GM19438 (cell line): ENCODE results near the gene GNB5.
"Not testable (repeated sequence)": the region's sequence is repeated elsewhere in the genome, so short reads cannot be mapped to it uniquely, and the experiment has no call there.

Experiments used
- ATAC-seq: cut with Tn5 transposase; IDR thresholded peaks from one replicate; pipeline ENCODE4 v1.9.1; 2021; ENCODE audit warnings: low read depth; ENCODE audit not compliant: unreplicated experiment

The GNB5 gene

DNA sequence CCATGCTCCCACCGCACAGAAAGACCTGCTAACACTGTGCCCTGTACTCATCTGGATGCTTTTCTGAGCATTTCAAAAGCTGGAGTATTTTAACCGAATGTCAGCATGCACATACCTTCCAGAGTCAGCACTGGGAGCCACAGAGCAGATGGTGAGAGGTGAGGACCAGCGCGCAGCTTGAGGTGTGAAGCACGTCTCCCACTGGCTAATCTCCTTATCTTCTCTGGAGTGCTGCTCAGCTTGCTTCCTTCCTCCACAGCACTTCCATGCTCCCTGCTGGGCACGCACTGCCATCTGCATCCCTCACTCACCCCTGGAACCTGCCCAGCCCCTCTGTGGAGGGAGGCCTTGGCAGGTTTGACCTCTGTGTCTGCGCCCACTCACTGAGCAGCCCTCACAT, at the start of gene GNB5:
Gene GNB5, minus strand, starts transcription at position 186 of the 400 bp plus-strand sequence. CDS start 6,716 bp downstream, outside the sequence.
- ATAC-seq: no peak

DNA sequence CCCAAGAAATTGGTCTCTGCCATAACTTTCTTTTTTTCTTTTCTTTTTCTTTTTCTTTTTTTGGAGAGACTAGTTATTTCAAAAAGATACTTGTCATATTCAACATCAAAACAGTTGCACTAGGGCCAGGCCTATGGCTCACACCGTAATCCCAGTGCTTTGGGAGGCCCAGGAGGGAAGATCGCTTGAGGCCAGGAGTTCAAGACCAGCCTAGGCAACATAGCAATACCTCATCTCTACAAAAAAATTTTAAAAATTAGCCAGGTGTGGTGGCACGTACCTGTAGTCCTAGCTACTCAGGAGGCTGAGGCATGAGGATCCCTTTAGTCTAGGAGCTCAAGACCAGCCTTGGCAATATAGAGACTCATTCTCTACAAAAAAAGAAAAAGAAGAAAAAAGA, 49.0 kb upstream of the GNB5 start:
- ATAC-seq: no peak

DNA sequence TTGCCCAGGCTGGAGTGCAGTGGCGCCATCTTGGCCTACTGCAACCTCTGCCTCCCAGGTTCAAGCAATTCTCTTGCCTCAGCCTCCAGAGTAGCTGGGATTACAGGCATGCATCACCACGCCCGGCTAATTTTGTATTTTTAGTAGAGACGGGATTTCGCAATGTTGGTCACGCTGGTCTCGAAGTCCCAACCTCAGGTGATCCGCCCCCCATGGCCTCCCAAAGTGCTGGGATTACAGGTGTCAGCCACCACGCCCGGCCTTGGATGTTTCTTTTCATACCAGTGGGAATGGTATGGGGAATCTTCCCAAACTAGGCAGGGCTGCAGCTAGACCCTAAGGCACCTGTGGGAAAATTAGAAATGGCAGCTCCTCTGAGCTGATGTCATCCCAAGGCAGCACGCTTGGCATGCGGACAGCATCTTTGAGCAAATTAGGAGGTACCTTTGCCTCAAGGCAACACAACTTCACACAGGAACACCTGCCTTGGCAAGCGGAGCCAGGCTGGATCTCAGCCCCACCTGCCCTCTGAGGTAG, 47.9 kb upstream of the GNB5 start:
- ATAC-seq: not testable (repeated sequence)

DNA sequence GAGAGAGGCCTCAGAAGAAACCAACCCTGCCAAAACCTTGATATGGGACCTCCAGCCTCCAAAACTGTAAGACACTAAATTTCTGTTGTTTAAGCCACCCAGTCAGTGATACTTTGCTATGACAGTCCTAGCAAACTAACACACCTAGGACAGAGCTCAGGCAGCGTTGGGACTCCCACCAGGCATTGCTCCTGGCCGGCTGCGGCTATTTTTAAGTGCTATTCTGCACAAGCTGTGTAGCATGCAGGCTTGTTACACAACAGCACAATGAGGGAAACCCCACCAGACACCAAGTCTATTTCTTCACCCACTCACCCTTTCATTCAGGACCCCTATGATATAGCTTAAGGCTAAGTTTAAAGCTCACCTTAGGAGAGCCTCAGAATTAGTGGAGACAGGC, 47.0 kb upstream of the GNB5 start:
- no peak for ATAC-seq

DNA sequence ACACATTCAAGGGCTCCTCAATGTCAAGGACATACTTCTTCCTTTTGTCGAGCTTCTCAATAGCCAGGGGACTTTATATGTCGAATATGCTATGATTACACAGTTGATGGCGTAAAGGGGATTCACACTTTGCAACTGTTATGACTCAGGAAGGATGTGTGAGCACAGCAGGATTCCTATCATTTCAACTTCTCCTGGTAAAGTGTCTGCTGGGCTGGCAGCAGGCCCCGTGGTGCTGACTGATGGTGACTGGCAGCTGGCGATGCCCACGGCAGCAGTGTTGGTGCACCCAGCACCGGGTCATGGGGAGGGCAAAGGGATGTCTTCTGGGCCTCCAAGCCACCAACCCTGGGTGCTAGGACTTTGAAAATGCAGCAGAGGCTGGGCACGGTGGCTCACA, 44.8 kb upstream of the GNB5 start:
- no peak for ATAC-seq

DNA sequence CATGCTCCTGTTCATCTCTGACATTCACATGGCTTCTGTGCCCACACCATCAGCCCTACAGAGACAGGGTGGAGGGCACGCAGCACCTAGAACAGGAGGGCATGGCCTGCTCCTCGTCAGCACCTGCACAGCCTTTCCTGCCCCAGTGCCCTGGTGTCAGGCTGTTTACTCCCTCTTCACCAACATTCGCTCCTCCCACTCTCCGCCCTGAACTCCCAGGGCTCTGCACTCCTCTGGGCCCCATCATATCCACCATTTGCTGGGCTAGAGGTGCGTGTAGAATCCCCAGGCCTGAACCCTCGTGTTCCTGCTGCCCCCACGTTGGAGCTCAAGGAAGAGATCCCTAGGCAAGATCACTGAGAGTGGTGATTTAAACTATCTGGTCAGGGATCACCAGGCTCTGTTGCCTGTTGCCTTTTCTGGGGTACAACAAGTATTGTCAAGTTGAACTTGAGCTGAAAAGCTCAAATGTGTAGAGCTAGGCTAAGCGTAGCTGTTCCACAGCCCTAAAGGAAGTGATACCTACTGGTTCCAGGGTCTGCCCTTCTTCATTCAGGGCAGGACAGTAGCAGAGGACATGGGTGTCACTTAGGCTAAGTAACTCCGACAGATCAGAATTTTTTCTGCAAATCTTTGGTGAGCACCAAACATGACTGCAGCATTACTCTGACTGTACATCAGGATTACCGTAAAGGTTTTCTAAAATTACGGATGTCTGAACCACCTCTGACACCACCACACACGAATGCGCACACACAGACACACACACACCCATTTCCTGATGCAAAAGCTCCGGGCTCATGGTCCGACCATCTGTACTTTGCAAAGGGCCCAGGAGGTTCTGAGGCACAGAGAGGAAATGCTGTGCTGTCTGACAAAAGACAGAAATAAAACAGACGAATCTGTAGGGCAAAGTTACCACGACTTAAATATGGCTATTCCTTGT, 43.7 kb upstream of the GNB5 start:
- no peak for ATAC-seq

DNA sequence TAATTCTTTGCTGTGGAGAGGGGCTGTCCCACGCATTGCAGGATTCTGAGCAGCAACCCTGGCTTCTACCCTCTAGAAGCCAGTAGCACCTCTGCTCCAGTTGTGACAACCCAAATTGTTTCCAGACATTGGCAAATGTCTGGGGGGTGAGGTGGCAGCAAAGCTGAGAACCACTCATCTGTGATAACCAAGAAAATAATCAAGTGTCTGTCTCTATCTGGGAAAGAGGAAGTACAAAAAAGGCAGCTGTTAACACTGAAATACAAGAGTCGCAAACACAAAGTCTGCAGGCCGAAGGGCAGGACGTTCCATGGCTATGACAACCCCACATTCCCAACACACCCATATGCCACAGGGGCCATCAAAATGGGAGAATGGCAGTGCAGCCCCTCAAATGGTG, 42.2 kb upstream of the GNB5 start:
- no peak for ATAC-seq

DNA sequence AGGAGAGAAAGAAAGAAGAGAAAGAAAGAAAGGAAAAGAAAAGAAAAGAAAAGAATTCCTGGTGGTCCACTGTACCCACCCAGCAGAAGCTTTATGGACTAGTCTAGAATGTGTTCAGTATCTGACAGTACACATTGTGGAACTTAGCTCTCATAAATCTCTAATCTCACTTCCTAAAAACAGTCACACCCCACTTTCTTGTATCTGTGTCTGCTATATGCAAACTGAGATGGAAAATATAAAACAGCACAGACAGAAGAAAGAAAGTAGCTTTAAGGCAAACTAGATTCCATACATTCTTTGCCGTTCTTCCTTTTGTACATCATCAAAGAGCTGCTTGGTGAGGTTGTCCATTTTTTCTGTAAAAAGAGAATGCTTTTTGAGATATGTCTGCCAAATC, 41.1 kb upstream of the GNB5 start:
- no peak for ATAC-seq

DNA sequence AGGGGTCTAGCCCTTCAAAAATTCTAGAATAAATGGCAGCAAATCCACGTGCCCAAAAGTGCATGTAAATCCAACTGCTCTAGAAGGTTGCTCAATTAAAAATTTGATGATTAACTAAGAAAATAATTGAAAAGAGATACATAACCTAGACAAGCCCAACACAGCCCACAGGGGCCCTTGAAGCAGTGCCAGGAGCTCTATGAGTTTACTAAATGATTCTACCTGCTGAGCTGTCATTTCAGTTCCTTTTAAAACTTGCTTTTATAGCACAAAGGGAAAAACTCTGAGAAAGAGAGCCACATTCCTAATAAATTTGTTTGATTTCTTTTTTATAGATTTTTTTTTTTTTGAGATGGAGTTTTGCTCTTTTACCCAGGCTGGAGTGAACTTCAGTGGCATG, 38.9 kb upstream of the GNB5 start:
- ATAC-seq: no peak

DNA sequence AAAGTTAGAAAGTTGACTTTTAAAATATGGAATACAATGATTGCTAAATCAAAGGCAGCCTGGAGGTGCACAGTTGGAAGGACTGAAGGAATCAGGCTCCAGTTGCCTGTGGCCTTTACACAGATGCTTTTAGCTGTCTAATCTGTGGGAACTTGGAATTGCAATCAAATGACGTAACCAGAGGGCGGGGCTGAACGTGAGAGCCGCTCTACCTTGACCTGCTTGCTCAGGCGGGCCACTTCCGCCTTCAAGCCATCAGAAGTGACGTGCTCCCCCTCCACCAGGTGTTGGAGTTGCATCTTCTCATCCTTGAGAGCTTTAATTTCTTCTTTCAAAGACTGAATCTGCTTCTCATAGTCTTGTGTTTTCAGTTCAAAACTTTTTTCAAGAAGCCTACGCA, 37.7 kb upstream of the GNB5 start:
- ATAC-seq: no peak

DNA sequence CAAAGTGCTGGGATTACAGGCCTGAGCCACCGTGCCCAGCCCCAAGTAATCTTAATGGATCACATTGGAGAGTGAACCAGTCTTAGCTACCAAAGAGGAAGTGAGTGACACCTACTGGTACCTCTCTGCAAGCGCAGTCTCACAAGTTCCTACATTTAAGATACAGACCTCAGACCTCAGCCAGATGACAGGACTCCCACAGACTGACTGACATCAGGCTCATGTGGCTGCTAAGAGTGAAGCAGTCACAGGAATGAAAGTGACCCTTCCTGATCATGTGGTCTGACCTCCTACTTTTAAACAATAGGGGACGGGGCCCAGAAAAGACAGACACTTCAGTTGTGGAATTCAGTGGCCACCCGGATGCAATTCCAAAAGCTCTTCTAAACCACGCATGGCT, 36.3 kb upstream of the GNB5 start:
- peak; percentile 57 for ATAC-seq

DNA sequence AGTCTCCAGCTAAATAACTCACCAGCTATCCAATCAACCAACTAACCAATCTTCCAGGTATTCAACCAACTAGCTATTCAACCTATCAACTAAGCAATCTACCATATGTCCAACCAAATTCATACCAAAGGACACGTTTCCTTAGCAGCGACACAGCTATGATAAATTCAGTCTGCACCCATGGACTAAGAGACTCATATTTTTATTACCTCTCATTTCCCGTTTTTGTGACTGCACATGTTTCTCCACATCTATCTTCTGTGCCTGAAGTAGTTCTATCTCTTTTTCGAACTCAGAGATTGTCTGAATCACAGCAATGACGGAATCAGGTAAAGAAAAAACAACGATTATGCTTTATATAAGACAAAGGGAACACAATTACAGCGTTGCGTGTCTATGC, 34.0 kb upstream of the GNB5 start:
- no peak for ATAC-seq

DNA sequence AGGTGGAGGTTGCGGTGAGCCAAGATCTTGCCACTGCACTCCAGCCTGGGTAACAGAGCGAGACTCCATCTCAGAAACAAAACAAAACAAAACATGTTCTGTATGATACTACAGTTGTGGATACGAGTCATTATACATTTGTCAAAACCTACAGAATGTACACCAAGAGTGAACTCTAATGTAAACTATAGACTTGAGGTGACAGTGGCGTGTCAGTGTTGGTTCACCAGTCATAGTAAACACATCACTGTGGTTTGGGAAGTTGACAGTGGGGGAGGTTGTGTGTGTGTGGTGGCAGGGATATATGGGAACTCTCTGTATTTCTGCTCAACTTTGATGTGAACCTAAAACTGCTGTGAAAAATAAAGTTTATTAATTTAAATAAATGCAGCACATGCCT, 33.0 kb upstream of the GNB5 start:
- ATAC-seq: no peak

DNA sequence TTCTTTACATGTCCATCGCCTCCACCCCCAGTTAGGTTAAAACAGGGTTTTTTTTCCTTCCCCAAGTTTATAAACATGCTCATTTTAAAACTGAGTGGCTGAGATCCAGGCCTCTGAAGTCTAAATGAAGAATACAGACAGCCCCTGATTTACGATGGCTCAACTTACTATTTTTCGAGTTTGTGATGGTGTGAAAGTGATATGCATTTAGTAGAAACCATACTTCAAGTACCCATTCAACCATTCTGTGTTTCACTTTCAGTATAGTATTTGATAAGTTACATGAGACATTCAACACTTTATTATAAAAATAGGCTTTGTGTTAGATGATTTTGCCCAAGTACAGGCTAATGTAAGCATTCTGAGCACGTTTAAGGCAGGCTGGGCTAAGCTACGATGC, 30.5 kb upstream of the GNB5 start:
- ATAC-seq: no peak

DNA sequence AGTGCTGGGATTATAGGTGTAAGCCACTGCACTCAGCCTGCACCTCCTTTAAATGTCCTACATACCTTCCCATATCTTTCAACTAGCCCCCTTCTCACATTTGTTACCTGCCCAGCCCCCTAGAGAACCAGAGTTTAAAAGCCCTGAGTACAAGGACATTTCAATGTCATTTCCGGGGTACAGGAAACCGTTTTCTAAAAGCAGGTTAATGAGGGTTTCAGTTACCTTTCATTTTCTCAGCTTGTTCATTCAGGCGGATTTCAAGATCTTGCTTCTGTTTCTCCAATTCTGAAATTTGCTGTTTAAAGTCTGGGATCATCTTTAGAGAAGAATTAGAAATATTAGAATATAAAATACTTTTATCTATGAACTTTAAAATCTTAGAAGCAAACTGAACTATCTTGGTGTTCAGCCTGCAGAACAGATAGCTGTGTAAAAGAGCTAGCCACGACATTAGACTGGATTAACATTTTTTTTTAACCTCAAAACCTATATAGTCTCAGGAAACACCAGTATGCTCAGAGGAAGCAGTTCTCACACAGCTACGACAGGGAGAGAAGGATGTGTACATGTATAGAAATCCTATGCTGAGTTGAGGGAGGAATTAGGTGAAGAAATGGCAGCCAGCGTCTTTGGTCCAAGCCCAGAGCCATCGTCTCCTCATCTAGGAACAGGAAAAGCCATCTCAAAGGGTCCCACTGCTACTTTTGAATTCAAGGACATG, 29.9 kb upstream of the GNB5 start:
- no peak for ATAC-seq

DNA sequence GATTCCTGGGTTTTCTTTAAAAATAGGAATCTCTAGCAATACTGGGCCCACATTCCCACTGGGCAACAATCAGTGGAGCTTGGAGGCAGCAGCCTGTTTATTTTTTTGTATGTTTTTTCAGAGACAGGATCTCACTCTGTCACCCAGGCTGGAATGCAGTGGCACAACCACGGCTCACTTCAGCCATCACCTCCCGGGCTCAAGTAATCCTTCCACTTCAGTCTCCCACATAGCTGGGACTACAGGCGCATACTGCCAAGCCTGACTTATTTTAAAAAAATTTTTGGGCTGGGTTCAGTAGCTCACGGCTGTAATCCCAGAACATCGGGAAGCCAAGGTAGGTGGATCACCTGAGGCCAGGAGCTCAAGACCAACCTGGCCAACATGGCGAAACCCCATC, 29.1 kb upstream of the GNB5 start:
- ATAC-seq: no peak

DNA sequence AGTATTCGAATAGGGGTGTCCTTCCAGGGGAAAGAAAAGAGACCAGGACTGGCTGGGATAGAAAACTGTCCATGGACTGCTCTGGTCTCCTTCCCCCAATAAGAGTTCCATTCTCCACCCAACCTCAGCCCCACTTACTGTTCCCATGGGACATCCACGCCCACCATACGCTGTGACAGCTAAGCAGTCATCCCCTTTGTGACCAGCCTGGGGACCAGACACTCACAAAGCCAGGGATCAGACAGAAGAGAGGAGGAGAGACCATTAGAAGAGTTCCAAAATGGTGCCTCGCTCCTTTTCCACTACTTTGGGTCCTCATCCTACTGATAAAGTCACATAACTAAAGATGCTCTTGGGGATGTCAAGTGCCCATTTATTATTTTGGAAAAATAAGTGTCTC, 27.6 kb upstream of the GNB5 start:
- no peak for ATAC-seq

DNA sequence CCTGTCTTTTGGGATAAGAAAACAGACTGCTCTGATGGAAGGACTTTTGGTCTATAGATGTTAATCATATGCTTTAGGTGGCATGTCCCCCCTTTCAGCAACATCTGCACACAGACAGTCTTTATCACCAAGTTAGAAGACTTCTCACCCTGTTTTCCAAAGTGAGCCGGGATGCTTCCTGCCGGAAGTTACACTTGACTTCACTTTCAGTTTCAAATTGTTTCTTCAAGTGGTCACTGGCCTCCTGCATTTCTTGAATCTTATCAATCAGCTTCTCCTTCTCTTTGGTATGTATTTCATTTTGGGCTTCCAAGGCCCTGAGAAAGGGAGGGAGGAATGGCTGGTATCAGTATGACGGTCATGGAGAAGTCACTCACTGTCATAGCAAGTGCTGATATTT, 27.2 kb upstream of the GNB5 start:
- no peak for ATAC-seq

DNA sequence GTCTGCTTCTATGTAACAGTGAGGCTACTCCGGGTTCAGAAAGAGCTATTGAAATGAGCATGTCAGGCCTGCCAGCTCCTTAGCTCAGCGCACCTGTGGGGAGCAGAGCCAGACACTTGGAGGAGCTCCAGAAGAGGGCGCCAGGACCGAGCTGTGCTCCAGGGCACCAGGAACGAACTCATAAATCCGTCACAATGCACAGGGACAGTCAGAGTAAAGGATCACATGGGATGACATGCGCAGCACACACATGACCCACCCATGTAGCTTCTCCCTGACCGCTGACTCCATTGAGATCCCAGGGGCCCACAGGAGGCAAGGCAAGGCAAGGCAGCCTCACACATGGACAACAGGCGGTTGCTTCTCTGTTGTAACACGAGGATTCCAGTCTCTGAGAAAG, 26.0 kb upstream of the GNB5 start:
- ATAC-seq: no peak

DNA sequence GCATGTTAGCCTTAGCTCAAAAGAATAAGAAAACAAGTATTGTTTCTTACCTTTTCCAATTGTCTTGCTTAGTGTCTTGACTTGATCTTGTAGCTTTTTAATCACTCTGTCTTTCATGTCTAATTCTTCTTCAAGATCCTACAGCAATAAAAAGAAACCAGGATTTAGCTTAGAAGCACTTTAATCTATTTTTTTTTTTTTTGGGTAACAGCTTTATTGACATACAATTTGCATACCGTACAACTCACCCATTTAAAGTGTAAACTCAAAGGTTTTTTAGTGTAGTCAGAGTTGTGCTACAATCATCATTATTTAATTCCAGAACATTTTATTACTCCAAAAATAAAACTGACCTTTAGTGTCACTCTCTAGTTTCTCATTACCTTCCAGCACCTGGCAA, 23.4 kb upstream of the GNB5 start:
- ATAC-seq: no peak

DNA sequence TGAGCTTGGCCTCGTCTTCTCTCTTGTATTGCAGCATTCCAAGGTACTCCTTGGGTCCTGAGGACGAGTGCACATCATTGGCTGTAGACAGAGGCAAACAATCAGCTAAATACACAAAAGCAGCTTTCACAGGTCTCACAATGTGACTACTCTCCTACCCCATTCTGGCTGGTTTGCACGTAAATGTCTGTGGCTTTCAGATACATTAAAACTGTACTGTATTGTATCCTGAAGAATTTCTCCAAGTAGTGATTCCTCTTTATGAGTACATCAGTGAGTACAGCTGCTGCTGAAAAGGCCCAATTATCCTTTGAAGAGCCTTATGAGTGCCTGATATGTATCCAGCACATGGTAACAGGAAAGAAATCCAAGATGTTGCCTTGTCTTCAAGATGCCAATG, 22.0 kb upstream of the GNB5 start:
- ATAC-seq: no peak
